Liver (tissue), 9 donors: ENCODE data around the gene DIPK1B. TPM values are rescaled to one million over a fixed set of nuclear protein-coding genes. Genes with fewer than 3 reads are reported as not detected.

Experiments used
- DNase-seq: peaks from one replicate; pipeline ENCODE4 v3.0.0-alpha.2; 2017; ENCODE audit warnings: low spot score
- H3K27ac ChIP-seq, 2 donors: one replicate each; pipeline ENCODE4 v1.7.0; 2013; ENCODE audit warnings: inconsistent platforms in 2 of 2, low read length in 2 of 2, control low read depth in 1 of 2, low read depth in 1 of 2, mild to moderate bottlenecking in 1 of 2
- H3K27me3 ChIP-seq, 4 donors: one replicate each; pipeline versions ENCODE4 v1.6.1 to v1.7.0; 2013; ENCODE audit warnings: low read length in 3 of 4, inconsistent platforms in 1 of 4, mild to moderate bottlenecking in 1 of 4, moderate library complexity in 1 of 4; ENCODE audit not compliant: control insufficient read depth in 4 of 4, insufficient read depth in 4 of 4
- H3K36me3 ChIP-seq, 4 donors: one replicate each; pipeline versions ENCODE4 v1.6.1 to v1.7.0; 2013; ENCODE audit warnings: low read length in 3 of 4, mild to moderate bottlenecking in 3 of 4, low read depth in 1 of 4, moderate library complexity in 1 of 4; ENCODE audit not compliant: control insufficient read depth in 4 of 4, insufficient read depth in 3 of 4
- H3K4me1 ChIP-seq, 4 donors: one replicate each; pipeline versions ENCODE4 v1.6.1 to v1.7.0; 2013; ENCODE audit warnings: low read length in 3 of 4, mild to moderate bottlenecking in 3 of 4, moderate library complexity in 1 of 4; ENCODE audit not compliant: control insufficient read depth in 4 of 4, insufficient read depth in 4 of 4
- H3K4me3 ChIP-seq, 3 donors: one replicate each; pipeline versions ENCODE4 v1.6.1 to v1.7.0; 2013; ENCODE audit warnings: low read length in 3 of 3, control low read depth in 1 of 3, low read depth in 1 of 3, mild to moderate bottlenecking in 1 of 3
- H3K9ac ChIP-seq, 2 donors: one replicate each; pipeline ENCODE4 v1.7.0; 2013; ENCODE audit warnings: low read length in 2 of 2, mild to moderate bottlenecking in 2 of 2, moderate library complexity in 2 of 2, control low read depth in 1 of 2, low read depth in 1 of 2
- H3K9me3 ChIP-seq, 4 donors: one replicate each; pipeline versions ENCODE4 v1.6.1 to v1.7.0; 2013; ENCODE audit warnings: low read length in 3 of 4; ENCODE audit not compliant: control insufficient read depth in 4 of 4
- ATF3 ChIP-seq: IDR thresholded peaks from 2 replicates; pipeline ENCODE4 v1.6.1; 2016; ENCODE audit warnings: antibody characterized with exemption
- CTCF ChIP-seq: fragments of 150-350 bp; IDR thresholded peaks from 2 replicates; pipeline ENCODE4 v1.5.1; 2017; ENCODE audit warnings: improper control_type of control experiment, low read depth, low read length; ENCODE audit not compliant: missing input control
- EGR1 ChIP-seq, 2 donors: IDR thresholded peaks; 2 replicates each; pipeline ENCODE4 v1.6.1; 2016 to 2018; ENCODE audit warnings: antibody characterized with exemption in 2 of 2, low read depth in 2 of 2
- FOXA1 ChIP-seq: IDR thresholded peaks from 2 replicates; pipeline ENCODE4 v1.6.1; 2016; ENCODE audit warnings: antibody characterized with exemption
- FOXA2 ChIP-seq: IDR thresholded peaks from 2 replicates; pipeline ENCODE4 v1.6.1; 2016; ENCODE audit warnings: antibody characterized with exemption
- GABPA ChIP-seq, 2 donors: IDR thresholded peaks in 1 of 2; conservative IDR thresholded peaks in 1 of 2; 2 replicates each; pipeline ENCODE4 v1.6.1; 2016; ENCODE audit warnings: antibody characterized with exemption in 2 of 2, mild to moderate bottlenecking in 1 of 2, moderate library complexity in 1 of 2
- HNF4A ChIP-seq, 2 donors: conservative IDR thresholded peaks; 2 replicates each; pipeline ENCODE4 v1.6.1; 2016; ENCODE audit warnings: antibody characterized with exemption in 2 of 2, mild to moderate bottlenecking in 2 of 2
- HNF4G ChIP-seq: IDR thresholded peaks from 2 replicates; pipeline ENCODE4 v1.6.1; 2016; ENCODE audit warnings: antibody characterized with exemption
- JUND ChIP-seq, 2 donors: IDR thresholded peaks; 2 replicates each; pipeline ENCODE4 v1.6.1; 2016; ENCODE audit warnings: antibody characterized with exemption in 2 of 2
- MAX ChIP-seq: IDR thresholded peaks from 2 replicates; pipeline ENCODE4 v1.6.1; 2016; ENCODE audit warnings: antibody characterized with exemption
- NR2F2 ChIP-seq: IDR thresholded peaks from 2 replicates; pipeline ENCODE4 v1.6.1; 2016; ENCODE audit warnings: antibody characterized with exemption
- RAD21 ChIP-seq, 2 donors: IDR thresholded peaks; 2 replicates each; pipeline ENCODE4 v1.6.1; 2016; ENCODE audit warnings: antibody characterized with exemption in 2 of 2, mild to moderate bottlenecking in 2 of 2
- REST ChIP-seq: IDR thresholded peaks from 2 replicates; pipeline ENCODE4 v1.6.1; 2016; ENCODE audit warnings: antibody characterized with exemption, mild to moderate bottlenecking
- RXRA ChIP-seq, 2 donors: IDR thresholded peaks; 2 replicates each; pipeline ENCODE4 v1.6.1; 2017 to 2018; ENCODE audit warnings: antibody characterized with exemption in 2 of 2, mild to moderate bottlenecking in 1 of 2
- SP1 ChIP-seq: IDR thresholded peaks from 2 replicates; pipeline ENCODE4 v1.6.1; 2018; ENCODE audit warnings: antibody characterized with exemption, mild to moderate bottlenecking
- TAF1 ChIP-seq: conservative IDR thresholded peaks from 2 replicates; pipeline ENCODE4 v1.6.1; 2016; ENCODE audit warnings: antibody characterized with exemption, mild to moderate bottlenecking
- YY1 ChIP-seq: IDR thresholded peaks from 2 replicates; pipeline ENCODE4 v1.6.1; 2016; ENCODE audit warnings: antibody characterized with exemption, mild to moderate bottlenecking
- ZBTB33 ChIP-seq: IDR thresholded peaks from 2 replicates; pipeline ENCODE4 v1.6.1; 2016; ENCODE audit warnings: antibody characterized with exemption
- WGBS: extraction: QIAGEN DNeasy Blood & Tissue Kit; methylation state at CpG from one replicate; pipeline ENCODE4 v1.1.7; 2013; 5-methylcytosine and 5-hydroxymethylcytosine counted together
- polyA plus RNA-seq, 2 donors: library from polyadenylated mRNA; stranded (reverse) in 1 of 2; unstranded in 1 of 2; fragments of 200-250 nt in 1 of 2; fragments of >200 nt in 1 of 2; fragmentation: Nextera tagmentation in 1 of 2; extraction: Ambion mirVana in 1 of 2; gene quantifications; one replicate each; pipeline versions ENCODE4 v1.2.1 to v1.2.3, GENCODE V29; 2013 to 2015
- total RNA-seq, 2 donors: library from RNA; depleted of rRNA; stranded (reverse); fragments of >200 nt; gene quantifications; one replicate each; pipeline ENCODE4 v1.2.3, GENCODE V29; 2014
- donor health status: healthy.
- donor health status: healthy.
- donor health status: healthy.
- donor health status: healthy.
- donor health status: healthy.

The DIPK1B gene
- total and polyA plus RNA-seq, 4 donors, result 2.3 to 19.7 (median 5.2) TPM

GRCh38 chr9:136673088-136673974 is 39.0 kb upstream of the DIPK1B start:
- peak overlapping the region; percentile 5 to 60 for H3K27ac ChIP-seq
- TF ChIP-seq CTCF (no peak), MAX (no peak), SP1 (no peak), FOXA1 (no peak), HNF4G (no peak), TAF1 (no peak), YY1 (no peak), RXRA (IDR thresholded peaks at IDR 0.05) (no peak), ATF3 (no peak), JUND (IDR thresholded peaks at IDR 0.05) (no peak), RAD21 (IDR thresholded peaks at IDR 0.05) (no peak), HNF4A (conservative IDR thresholded peaks at IDR 0.05) (no peak), REST (no peak), FOXA2 (no peak), EGR1 (IDR thresholded peaks at IDR 0.05; ENCODE audit: low read depth in 2 of 2) (no peak), NR2F2 (no peak), GABPA (IDR thresholded peaks at IDR 0.05 in 1 of 2, conservative IDR thresholded peaks at IDR 0.05 in 1 of 2) (no peak), ZBTB33 (no peak)
- peaks cover 0 to 15% (median 3%) of the 10 kb centered on the region in 4 donors for H3K36me3 ChIP-seq
- WGBS, result 71% methylated on average over 35 of the region's 35 CpGs
- no peaks in the 10 kb centered on the region for H3K27me3 ChIP-seq
- no peak overlapping the region for H3K4me3 ChIP-seq
- no peaks in the 10 kb centered on the region for H3K9me3 ChIP-seq
- no peak overlapping the region for H3K9ac ChIP-seq
- DNase-seq, result no peak
- peaks cover 28 to 60% (median 49%) of the 10 kb centered on the region in 4 donors for H3K4me1 ChIP-seq
